KMS-11 (cell line): ENCODE data around the gene CCDC181.

ENCODE experiments used
- H2AFZ ChIP-seq: fragments of 200-600 bp; sonication (generic); 2 replicates; pipeline ENCODE4 v1.6.1; 2016; ENCODE audit warnings: antibody characterized with exemption, mixed run types, low read depth
- H3K27ac ChIP-seq: fragments of 200-600 bp; sonication (generic); 2 replicates; pipeline ENCODE4 v1.6.1; 2016; ENCODE audit warnings: mild to moderate bottlenecking, mixed run types
- H3K27me3 ChIP-seq: fragments of 200-600 bp; sonication (generic); 2 replicates; pipeline ENCODE4 v1.6.1; 2017; ENCODE audit warnings: mild to moderate bottlenecking, low read depth, mixed run types, moderate library complexity; ENCODE audit not compliant: insufficient read depth
- H3K36me3 ChIP-seq: fragments of 200-600 bp; sonication (generic); 2 replicates; pipeline ENCODE4 v1.6.1; 2017; ENCODE audit warnings: mild to moderate bottlenecking, mixed run types; ENCODE audit not compliant: insufficient read depth
- H3K4me1 ChIP-seq: fragments of 200-600 bp; sonication (generic); 2 replicates; pipeline ENCODE4 v1.6.1; 2016; ENCODE audit warnings: mild to moderate bottlenecking, low read depth, mixed run types; ENCODE audit not compliant: poor library complexity, severe bottlenecking
- H3K4me2 ChIP-seq: fragments of 200-600 bp; sonication (generic); 2 replicates; pipeline ENCODE4 v1.7.0; 2016; ENCODE audit warnings: mild to moderate bottlenecking, mixed run types
- H3K4me3 ChIP-seq: fragments of 200-600 bp; sonication (generic); IDR thresholded peaks from 2 replicates; pipeline ENCODE4 v1.6.1; 2017; ENCODE audit warnings: low read depth, low read length, mixed read lengths; ENCODE audit not compliant: insufficient read depth
- H3K79me2 ChIP-seq: fragments of 200-600 bp; sonication (generic); 2 replicates; pipeline ENCODE4 v1.6.1; 2016; ENCODE audit warnings: low read depth, mixed run types; ENCODE audit not compliant: insufficient read depth
- H3K9ac ChIP-seq: fragments of 200-600 bp; sonication (generic); 2 replicates; pipeline ENCODE4 v1.6.1; 2016; ENCODE audit warnings: mild to moderate bottlenecking, mixed run types
- H4K20me1 ChIP-seq: fragments of 200-600 bp; sonication (generic); 2 replicates; pipeline ENCODE4 v1.6.1; 2016; ENCODE audit warnings: mild to moderate bottlenecking, mixed run types; ENCODE audit not compliant: insufficient read depth
- TF ChIP-seq, protein P1 (sequence below): fragments of 200-600 bp; sonication (generic); conservative IDR thresholded peaks from 2 replicates; pipeline ENCODE4 v1.6.1; 2017; ENCODE audit warnings: low read depth, mild to moderate bottlenecking, antibody characterized with exemption, low read length, moderate library complexity, mixed read lengths

CCDC181 gene

DNA sequence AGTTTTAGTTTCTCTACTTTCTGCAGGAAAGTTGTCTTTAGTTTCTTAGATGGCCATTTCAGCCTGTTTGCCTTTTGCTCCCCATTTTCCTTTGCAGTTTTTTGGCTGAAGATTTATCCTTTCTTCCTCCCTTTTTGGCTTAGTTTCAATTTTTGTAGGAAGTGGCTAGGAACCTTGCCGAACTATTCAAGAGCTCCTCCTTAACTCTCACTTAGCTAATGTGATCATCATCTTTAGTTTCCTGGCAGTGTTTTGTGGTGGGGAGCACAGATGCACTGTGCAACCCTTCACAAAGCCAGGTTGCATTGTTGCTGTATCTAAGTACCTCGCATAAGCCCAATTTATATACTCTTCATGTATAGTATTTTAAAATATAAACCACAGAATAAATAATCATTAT is 28.8 kb upstream of the CCDC181 start:
- H3K27me3 ChIP-seq = no peaks in the 10 kb centered on the region
- no peak overlapping the region for H3K4me2 ChIP-seq
- H4K20me1 ChIP-seq = no peaks in the 10 kb centered on the region
- H2AFZ ChIP-seq = no peak overlapping the region
- no peaks in the 10 kb centered on the region for H3K36me3 ChIP-seq
- TF ChIP-seq, protein P1, sequence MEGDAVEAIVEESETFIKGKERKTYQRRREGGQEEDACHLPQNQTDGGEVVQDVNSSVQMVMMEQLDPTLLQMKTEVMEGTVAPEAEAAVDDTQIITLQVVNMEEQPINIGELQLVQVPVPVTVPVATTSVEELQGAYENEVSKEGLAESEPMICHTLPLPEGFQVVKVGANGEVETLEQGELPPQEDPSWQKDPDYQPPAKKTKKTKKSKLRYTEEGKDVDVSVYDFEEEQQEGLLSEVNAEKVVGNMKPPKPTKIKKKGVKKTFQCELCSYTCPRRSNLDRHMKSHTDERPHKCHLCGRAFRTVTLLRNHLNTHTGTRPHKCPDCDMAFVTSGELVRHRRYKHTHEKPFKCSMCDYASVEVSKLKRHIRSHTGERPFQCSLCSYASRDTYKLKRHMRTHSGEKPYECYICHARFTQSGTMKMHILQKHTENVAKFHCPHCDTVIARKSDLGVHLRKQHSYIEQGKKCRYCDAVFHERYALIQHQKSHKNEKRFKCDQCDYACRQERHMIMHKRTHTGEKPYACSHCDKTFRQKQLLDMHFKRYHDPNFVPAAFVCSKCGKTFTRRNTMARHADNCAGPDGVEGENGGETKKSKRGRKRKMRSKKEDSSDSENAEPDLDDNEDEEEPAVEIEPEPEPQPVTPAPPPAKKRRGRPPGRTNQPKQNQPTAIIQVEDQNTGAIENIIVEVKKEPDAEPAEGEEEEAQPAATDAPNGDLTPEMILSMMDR = no peak
- H3K79me2 ChIP-seq = no peaks in the 10 kb centered on the region
- no peak overlapping the region for H3K4me3 ChIP-seq
- H3K27ac ChIP-seq = no peak overlapping the region
- no peaks in the 10 kb centered on the region for H3K4me1 ChIP-seq
- no peak overlapping the region for H3K9ac ChIP-seq

DNA sequence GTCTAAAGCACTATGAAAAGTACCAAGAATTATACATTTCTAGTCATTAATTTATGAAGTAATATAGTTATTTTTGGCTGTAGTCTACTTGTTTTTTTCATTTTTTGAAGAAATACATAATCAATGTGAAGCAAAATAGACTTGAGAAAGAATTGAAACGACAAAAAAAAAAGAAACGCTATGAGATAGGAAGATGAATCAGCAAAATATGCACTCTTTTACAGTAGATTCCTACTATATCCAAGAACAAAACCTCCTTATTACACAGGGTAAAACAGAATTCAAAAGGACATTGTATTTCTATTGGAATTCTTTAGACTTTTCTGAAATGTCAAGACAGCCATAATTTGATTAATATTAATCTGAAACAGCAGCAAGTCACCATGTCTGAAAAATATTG is 25.6 kb upstream of the CCDC181 start:
- H3K4me2 ChIP-seq = no peak overlapping the region

DNA sequence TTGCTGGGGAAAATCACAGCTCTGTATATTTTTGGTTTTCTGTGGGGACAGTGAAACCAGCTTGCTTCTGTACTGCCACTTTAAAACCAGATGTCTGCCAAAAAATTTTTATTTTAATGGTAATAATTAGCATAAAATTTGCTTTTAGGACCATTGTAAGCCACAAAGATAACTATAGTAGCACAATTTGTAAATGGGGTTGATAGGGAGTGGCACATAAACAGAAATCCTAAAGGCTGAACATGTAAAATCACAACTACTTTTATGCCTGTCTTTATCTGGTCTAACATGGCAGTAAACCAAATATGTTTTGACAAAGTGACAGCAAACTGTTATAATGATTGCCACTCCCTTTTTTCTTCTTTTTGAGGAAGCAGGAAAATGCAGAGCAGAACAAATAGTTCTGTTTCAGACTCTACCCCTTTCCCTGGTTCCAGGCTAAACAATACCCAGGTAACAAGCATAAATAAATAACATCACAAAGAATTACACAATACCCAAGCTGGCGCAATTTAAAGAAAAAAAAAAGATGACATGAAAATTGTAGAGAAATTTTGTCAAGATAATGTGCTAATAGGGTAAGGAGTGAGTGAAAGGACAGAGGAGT is 24.0 kb upstream of the CCDC181 start:
- H2AFZ ChIP-seq = no peak overlapping the region
- H3K27ac ChIP-seq = no peak overlapping the region
- TF ChIP-seq, protein P1 = no peak
- no peak overlapping the region for H3K9ac ChIP-seq
- H3K4me3 ChIP-seq = no peak overlapping the region
- H4K20me1 ChIP-seq = no peaks in the 10 kb centered on the region
- H3K36me3 ChIP-seq = no peaks in the 10 kb centered on the region
- H3K79me2 ChIP-seq = no peaks in the 10 kb centered on the region
- H3K4me2 ChIP-seq = no peak overlapping the region
- H3K27me3 ChIP-seq = no peaks in the 10 kb centered on the region
- no peaks in the 10 kb centered on the region for H3K4me1 ChIP-seq

More for the DNA sequence above, 25.6 kb upstream of the CCDC181 start:
- Histone ChIP-seq H2AFZ (no peak overlapping the region), H3K36me3 (no peaks in the 10 kb centered on the region), H3K4me3 (no peak overlapping the region), H3K27ac (no peak overlapping the region), H3K9ac (no peak overlapping the region), H3K4me1 (no peaks in the 10 kb centered on the region), H3K79me2 (no peaks in the 10 kb centered on the region), H4K20me1 (no peaks in the 10 kb centered on the region), H3K27me3 (no peaks in the 10 kb centered on the region)
- TF ChIP-seq, protein P1 = no peak

DNA sequence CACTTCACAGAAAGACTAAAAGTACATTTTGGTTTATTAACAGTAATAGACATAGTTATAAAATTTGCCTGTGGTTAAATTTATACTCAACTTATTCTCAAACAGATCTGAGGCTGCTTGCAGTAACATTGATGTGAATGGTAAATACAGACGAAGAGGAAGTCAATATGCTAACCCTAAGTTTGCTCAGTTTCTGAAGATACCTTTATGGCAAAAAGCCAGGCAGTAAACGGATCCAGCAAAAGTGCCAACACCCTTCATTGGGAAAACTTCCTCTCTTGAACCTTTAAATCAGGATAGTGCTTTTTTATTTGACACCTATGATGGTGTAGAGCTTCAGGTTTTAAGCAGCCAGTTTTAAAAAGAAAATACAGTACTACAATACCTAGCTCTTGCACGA is 16.6 kb upstream of the CCDC181 start:
- Histone ChIP-seq H3K9ac (no peak overlapping the region), H3K27me3 (no peaks in the 10 kb centered on the region), H3K4me3 (no peak overlapping the region), H3K79me2 (no peaks in the 10 kb centered on the region), H2AFZ (no peak overlapping the region), H3K36me3 (no peaks in the 10 kb centered on the region), H3K4me1 (no peaks in the 10 kb centered on the region), H3K27ac (no peak overlapping the region), H3K4me2 (no peak overlapping the region), H4K20me1 (no peaks in the 10 kb centered on the region)
- TF ChIP-seq, protein P1 = no peak
